KMS-11 (cell line): ENCODE measurements around the gene AVPI1.
A peak's percentile ranks its signal among the peaks of the same experiment; 100 is the strongest.

ENCODE experiments used
- H2AFZ ChIP-seq: fragments of 200-600 bp; sonication (generic); 2 replicates; pipeline ENCODE4 v1.6.1; 2016; ENCODE audit warnings: antibody characterized with exemption, mixed run types, low read depth
- H3K27ac ChIP-seq: fragments of 200-600 bp; sonication (generic); 2 replicates; pipeline ENCODE4 v1.6.1; 2016; ENCODE audit warnings: mild to moderate bottlenecking, mixed run types
- H3K27me3 ChIP-seq: fragments of 200-600 bp; sonication (generic); 2 replicates; pipeline ENCODE4 v1.6.1; 2017; ENCODE audit warnings: mild to moderate bottlenecking, low read depth, mixed run types, moderate library complexity; ENCODE audit not compliant: insufficient read depth
- H3K36me3 ChIP-seq: fragments of 200-600 bp; sonication (generic); 2 replicates; pipeline ENCODE4 v1.6.1; 2017; ENCODE audit warnings: mild to moderate bottlenecking, mixed run types; ENCODE audit not compliant: insufficient read depth
- H3K4me1 ChIP-seq: fragments of 200-600 bp; sonication (generic); 2 replicates; pipeline ENCODE4 v1.6.1; 2016; ENCODE audit warnings: mild to moderate bottlenecking, low read depth, mixed run types; ENCODE audit not compliant: poor library complexity, severe bottlenecking
- H3K4me2 ChIP-seq: fragments of 200-600 bp; sonication (generic); 2 replicates; pipeline ENCODE4 v1.7.0; 2016; ENCODE audit warnings: mild to moderate bottlenecking, mixed run types
- H3K4me3 ChIP-seq: fragments of 200-600 bp; sonication (generic); IDR thresholded peaks from 2 replicates; pipeline ENCODE4 v1.6.1; 2017; ENCODE audit warnings: low read depth, low read length, mixed read lengths; ENCODE audit not compliant: insufficient read depth
- H3K79me2 ChIP-seq: fragments of 200-600 bp; sonication (generic); 2 replicates; pipeline ENCODE4 v1.6.1; 2016; ENCODE audit warnings: low read depth, mixed run types; ENCODE audit not compliant: insufficient read depth
- H3K9ac ChIP-seq: fragments of 200-600 bp; sonication (generic); 2 replicates; pipeline ENCODE4 v1.6.1; 2016; ENCODE audit warnings: mild to moderate bottlenecking, mixed run types
- H4K20me1 ChIP-seq: fragments of 200-600 bp; sonication (generic); 2 replicates; pipeline ENCODE4 v1.6.1; 2016; ENCODE audit warnings: mild to moderate bottlenecking, mixed run types; ENCODE audit not compliant: insufficient read depth
- CTCF ChIP-seq: fragments of 200-600 bp; sonication (generic); conservative IDR thresholded peaks from 2 replicates; pipeline ENCODE4 v1.6.1; 2017; ENCODE audit warnings: low read depth, mild to moderate bottlenecking, antibody characterized with exemption, low read length, moderate library complexity, mixed read lengths

Gene AVPI1

GRCh38 chr10:97676770-97677581 is 10.1 kb downstream of the AVPI1 start:
- Histone ChIP-seq H3K79me2 (no peaks in the 10 kb centered on the region), H3K36me3 (no peaks in the 10 kb centered on the region), H2AFZ (no peak overlapping the region), H3K27me3 (no peaks in the 10 kb centered on the region), H3K4me3 (no peak overlapping the region), H3K27ac (no peak overlapping the region), H3K4me2 (no peak overlapping the region), H3K4me1 (peaks cover 7% of the 10 kb centered on the region), H3K9ac (no peak overlapping the region), H4K20me1 (no peaks in the 10 kb centered on the region)
- peak; percentile 81 for TF ChIP-seq CTCF

- H3K36me3 ChIP-seq = no peaks in the 10 kb centered on the region
- no peaks in the 10 kb centered on the region for H3K27me3 ChIP-seq
- peaks cover 7% of the 10 kb centered on the region for H3K4me1 ChIP-seq
- no peak overlapping the region for H3K4me2 ChIP-seq
- no peak overlapping the region for H3K4me3 ChIP-seq
- no peak for TF ChIP-seq CTCF
- H3K79me2 ChIP-seq = no peaks in the 10 kb centered on the region
- no peaks in the 10 kb centered on the region for H4K20me1 ChIP-seq
- no peak overlapping the region for H2AFZ ChIP-seq
- no peak overlapping the region for H3K27ac ChIP-seq
- H3K9ac ChIP-seq = no peak overlapping the region
These were observed 11.8 kb downstream of the AVPI1 start for GRCh38 chr10:97675222-97675621.

- Histone ChIP-seq H3K9ac (no peak overlapping the region), H3K4me2 (no peak overlapping the region), H3K27ac (no peak overlapping the region), H3K36me3 (no peaks in the 10 kb centered on the region), H3K4me1 (peaks cover 7% of the 10 kb centered on the region), H3K27me3 (no peaks in the 10 kb centered on the region), H4K20me1 (no peaks in the 10 kb centered on the region), H3K4me3 (no peak overlapping the region), H3K79me2 (no peaks in the 10 kb centered on the region), H2AFZ (no peak overlapping the region)
- no peak for TF ChIP-seq CTCF
These were observed 13.1 kb downstream of the AVPI1 start for GRCh38 chr10:97673736-97674525.

- H3K4me1 ChIP-seq = no peaks in the 10 kb centered on the region
- H3K4me3 ChIP-seq = no peak overlapping the region
- no peak overlapping the region for H3K9ac ChIP-seq
- no peaks in the 10 kb centered on the region for H4K20me1 ChIP-seq
- H3K36me3 ChIP-seq = no peaks in the 10 kb centered on the region
- H3K27me3 ChIP-seq = no peaks in the 10 kb centered on the region
- H3K27ac ChIP-seq = no peak overlapping the region
- no peaks in the 10 kb centered on the region for H3K79me2 ChIP-seq
- no peak overlapping the region for H2AFZ ChIP-seq
- TF ChIP-seq CTCF = no peak
- no peak overlapping the region for H3K4me2 ChIP-seq
These were observed 17.5 kb downstream of the AVPI1 start for GRCh38 chr10:97669571-97669970.
